ENCODE data around the gene SENP1. TPM values are rescaled to one million over a fixed set of nuclear protein-coding genes. Genes with fewer than 3 reads are reported as not detected.

The SENP1 gene
- total RNA-seq, 1 donor from 2014 or later = 9.6 TPM

- DNase-seq (ENCODE audit: low read depth in 2 of 2) = no peak
Observed at GRCh38 chr12:48068457-48068856, 37.4 kb downstream of the SENP1 start.

GRCh38 chr12:48067250-48067938, 38.5 kb downstream of the SENP1 start:
- no peak for DNase-seq (ENCODE audit: low read depth in 2 of 2)

- no peak for DNase-seq (ENCODE audit: low read depth in 2 of 2)
Observed at GRCh38 chr12:48065041-48065440, 40.8 kb downstream of the SENP1 start.

DNA sequence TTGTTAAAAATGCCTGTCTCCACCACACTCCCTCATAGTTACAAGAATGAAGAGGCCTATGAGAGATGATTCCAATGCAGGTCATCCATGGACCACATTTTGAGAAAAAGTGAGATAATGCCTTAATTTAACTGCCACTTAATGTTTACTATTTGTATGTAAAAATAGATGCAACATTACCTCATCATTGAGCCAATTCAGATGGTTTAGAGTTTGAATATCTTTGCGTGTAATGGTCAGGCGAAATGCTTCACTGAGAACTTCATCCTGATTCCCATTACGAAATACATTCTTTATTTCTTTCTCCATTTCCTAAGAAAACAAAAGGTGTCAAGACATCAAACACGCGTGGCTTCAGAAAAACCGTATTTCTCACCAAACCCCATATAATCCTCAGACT, 42.3 kb downstream of the SENP1 start:
- DNase-seq (ENCODE audit: low read depth in 2 of 2) = no peak

GRCh38 chr12:48061938-48062719, 43.8 kb downstream of the SENP1 start:
- DNase-seq (ENCODE audit: low read depth in 2 of 2) = no peak

DNA sequence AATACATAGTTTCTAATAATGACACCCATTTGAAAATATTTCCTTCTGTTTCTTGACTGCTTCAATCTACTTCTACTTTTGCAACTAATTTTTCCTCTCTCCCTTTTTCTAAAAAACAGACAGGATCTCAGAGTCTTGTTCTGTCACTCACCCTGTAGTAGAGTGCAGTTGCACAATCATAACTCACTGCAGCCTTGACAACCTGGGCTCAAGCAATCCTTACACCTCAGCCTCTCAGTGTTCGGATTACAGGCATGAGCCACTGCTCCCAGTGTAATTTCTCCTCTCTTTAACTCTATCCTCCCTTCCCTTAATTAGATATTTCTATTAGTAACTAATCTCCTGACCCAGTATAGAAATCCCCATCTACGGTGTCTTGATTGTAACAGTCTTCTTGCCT, 45.4 kb downstream of the SENP1 start:
- no peak for DNase-seq (ENCODE audit: low read depth in 2 of 2)

DNA sequence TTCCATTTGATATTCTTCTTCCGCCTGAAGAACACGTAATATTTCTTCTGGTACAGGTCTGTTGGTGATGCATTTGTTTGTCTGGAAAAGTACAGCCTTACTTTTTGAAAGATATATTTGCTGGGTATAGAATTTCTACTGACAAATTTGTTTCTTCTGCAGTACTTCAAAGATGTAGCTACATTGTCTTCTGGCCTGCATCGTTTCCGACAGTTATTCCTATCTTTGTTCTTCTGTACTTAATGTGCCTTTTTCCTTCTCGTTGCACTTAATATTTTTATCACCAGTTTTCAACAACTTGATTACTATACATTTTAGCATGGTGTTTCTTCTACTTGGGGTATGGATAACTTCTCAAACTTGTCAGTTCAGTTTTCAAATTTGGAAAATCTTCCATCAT, 47.1 kb downstream of the SENP1 start:
- no peak for DNase-seq (ENCODE audit: low read depth in 2 of 2)

DNA sequence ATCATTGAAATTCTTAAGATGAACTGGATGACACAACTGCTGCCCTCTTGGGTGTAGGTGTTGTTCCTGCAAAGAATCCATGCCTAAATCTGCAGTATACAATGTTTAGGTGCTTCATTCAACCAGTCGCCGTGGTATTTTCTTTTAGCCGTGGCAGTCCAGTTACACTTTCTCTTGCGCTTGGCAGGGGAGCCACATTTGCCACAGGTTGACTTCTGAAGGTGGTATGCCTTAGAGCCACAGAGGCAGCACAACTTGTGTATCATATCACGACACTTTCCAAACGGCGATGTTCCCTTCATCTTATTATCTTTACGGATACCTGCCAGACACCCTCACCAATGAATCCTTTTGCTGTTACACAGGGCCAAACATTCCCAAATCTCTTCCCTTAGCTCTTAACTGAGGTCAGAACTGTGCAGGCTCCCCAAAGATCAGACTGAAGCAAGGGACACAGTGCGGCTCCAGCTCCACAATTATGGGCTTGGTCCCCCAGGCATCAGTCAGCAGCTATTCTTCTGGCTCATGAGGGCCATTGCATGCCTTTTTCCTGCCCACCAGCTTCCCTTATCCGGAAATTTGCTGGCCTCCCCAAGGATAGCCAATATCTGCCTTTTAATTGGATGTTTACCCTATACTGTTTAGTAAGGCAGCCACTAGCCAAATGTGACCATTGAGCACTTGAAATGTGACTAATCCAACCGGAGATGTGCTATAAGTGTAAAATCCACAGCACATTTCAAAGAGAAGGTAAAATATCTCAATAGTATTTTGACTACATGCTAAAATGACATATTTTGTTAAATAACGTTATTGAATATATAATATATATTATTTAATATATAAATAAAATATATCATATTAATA, 50.7 kb downstream of the SENP1 start:
- DNase-seq (ENCODE audit: low read depth in 2 of 2) = no peak

- no peak for DNase-seq (ENCODE audit: low read depth in 2 of 2)
Observed at GRCh38 chr12:48053883-48054282, 52.0 kb downstream of the SENP1 start.

DNA sequence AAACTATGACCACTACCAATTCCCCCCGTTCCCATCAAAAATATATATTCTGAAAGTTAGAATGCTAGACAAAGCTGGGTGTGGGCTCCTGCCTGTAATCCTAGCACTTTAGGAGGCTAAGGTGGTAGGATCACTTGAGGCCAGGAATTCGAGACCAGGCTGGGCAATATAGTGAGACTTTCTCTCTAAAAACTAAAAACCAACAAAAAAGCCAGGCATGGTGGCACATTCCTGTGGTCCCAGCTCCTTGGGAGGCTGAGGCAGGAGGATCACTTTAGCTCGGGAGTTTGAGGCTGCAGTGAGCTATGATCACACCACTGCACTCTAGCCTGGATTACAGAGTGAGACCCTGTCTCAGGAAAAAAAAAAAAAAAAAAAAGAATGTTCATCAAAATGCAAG, 52.8 kb downstream of the SENP1 start:
- DNase-seq (ENCODE audit: low read depth in 2 of 2) = no peak

DNA sequence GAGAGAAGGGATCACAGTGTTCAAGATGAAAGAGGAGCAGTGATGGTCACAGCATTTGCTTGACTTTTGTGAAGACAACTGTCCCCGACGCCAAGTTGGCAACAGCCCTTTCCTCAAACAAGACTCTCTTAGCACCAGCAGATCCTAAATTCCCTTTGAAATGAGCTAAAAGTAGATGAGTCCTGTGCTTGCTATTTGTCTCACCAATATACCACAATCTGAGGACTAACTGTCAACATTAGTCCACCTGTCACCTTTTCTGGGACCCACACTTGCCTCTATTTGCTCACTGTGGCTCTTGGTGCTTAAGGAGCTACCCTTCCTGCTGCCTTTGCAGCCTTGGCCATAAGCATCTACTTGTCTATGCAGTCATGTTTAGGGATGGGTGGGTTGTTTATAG, 54.2 kb downstream of the SENP1 start:
- DNase-seq (ENCODE audit: low read depth in 2 of 2) = no peak

- no peak for DNase-seq (ENCODE audit: low read depth in 2 of 2)
Observed at GRCh38 chr12:48050174-48050573, 55.7 kb downstream of the SENP1 start.

DNA sequence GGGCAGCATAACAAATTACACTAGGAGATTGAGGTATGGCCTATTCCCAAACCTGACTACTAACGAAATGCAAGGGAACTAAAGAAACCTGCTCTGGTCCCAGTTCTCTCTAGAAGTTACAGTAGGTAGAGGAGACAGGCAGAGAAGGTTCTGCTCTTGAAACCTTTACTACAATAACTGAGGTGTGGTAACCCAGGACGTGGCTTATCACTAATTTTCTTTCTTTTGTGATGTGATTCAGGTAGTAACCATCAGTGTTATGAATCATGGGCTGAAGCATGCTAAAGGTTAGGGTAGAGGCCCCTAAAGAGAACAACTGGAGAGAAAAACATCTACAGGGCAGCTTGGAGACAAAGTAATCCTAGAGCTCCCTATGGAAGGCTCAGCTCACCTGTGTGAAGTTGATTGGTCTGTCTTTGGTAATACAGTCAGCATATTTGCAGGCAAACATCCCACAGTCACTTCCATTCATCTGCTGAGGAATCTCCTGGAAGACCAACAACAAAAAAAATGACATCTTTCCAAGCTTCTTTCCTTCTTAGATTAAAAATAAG, 59.8 kb downstream of the SENP1 start:
- no peak for DNase-seq (ENCODE audit: low read depth in 2 of 2)

- no peak for DNase-seq (ENCODE audit: low read depth in 2 of 2)
Observed at GRCh38 chr12:48045061-48045846, 60.6 kb downstream of the SENP1 start.

DNA sequence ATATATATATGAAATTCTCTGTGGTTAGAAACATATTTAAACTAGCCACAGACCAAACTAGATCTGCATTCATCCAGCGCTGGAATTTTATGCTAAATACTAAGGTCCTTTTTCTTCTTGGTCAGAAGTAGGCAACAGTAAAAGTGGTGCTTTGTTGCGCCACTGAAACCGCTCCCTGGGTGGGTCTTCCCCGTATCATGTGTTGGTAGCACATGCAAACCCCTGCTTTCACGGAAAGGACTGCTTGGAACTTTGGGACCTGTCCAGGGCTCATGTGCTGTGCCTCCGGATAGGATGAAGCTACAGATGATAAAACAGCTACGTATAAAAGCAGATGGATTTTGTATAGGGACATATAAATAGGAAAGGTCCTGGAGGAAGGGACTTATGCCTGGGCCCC, 61.5 kb downstream of the SENP1 start:
- no peak for DNase-seq (ENCODE audit: low read depth in 2 of 2)

GRCh38 chr12:48043771-48044170, 62.1 kb downstream of the SENP1 start:
- no peak for DNase-seq (ENCODE audit: low read depth in 2 of 2)

GRCh38 chr12:48041591-48042423, 64.1 kb downstream of the SENP1 start:
- DNase-seq (ENCODE audit: low read depth in 2 of 2) = no peak

GRCh38 chr12:48040354-48040753, 65.5 kb downstream of the SENP1 start:
- DNase-seq (ENCODE audit: low read depth in 2 of 2) = no peak

DNA sequence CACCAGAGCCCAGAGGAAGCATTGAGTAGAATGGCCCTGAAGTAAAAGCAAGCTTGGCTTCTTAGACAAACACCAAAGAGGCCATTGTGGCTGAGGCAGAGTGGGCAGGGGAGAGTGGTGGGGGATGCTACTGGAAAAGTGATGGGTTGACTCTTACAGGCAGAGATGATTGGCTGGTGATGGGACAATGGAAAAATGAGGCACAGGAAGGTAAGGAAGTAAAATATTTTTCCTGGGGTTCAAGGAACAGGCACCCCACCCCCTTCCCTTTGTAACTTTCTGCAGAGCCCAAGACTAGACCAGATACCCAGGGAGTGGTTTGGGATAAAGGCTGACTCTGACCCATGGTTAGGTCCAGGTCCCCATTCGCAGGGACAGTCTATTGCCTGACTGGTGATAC, 66.7 kb downstream of the SENP1 start:
- DNase-seq (ENCODE audit: low read depth in 2 of 2) = no peak

DNA sequence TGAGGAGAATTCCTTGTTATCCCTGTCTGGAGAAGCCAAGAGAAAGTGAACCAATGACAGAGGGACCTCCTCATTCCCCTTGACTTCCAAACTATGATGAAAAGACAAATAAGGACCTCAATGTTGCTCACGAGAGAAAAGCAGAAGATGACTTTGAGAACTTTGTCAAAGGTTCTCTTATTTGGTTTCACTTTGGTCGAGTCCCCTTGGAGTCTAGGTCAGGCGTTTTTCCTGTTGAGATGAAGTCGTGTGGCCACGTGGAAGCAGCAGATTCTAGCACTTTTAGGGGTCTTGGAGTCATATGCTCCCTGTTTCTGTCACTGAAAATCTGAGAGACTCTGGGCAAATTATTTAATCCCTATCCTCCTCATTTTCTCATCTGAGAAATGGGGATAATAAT, 67.8 kb downstream of the SENP1 start:
- no peak for DNase-seq (ENCODE audit: low read depth in 2 of 2)
